Adrenal gland (tissue), 12 donors: ENCODE data around the gene SIRT5. TPM values are rescaled to one million over a fixed set of nuclear protein-coding genes. Genes with fewer than 3 reads are reported as not detected.

ENCODE experiments used
- DNase-seq, 7 donors: peaks; one replicate each; pipeline ENCODE4 v3.0.0-alpha.2; 2019 to 2020
- H3K27ac ChIP-seq, 5 donors: fragments of 200-600 bp; sonication (generic) in 4 of 5; 1 replicate in 3 of 5; 2 replicates in 2 of 5; pipeline versions ENCODE4 v1.5.1 to v1.8.0; 2016 to 2020; ENCODE audit warnings: mild to moderate bottlenecking in 1 of 5
- H3K27me3 ChIP-seq: fragments of 200-600 bp; 2 replicates; pipeline ENCODE4 v1.8.0; 2021
- H3K36me3 ChIP-seq, 2 donors: fragments of 200-600 bp; replicated peaks in 1 of 2; 1 replicate in 1 of 2; 2 replicates in 1 of 2; pipeline versions ENCODE4 v1.5.1 to v1.8.0; 2018 to 2022
- H3K4me1 ChIP-seq, 2 donors: fragments of 200-600 bp; replicated peaks in 1 of 2; 1 replicate in 1 of 2; 2 replicates in 1 of 2; pipeline versions ENCODE4 v1.5.1 to v1.8.0; 2018 to 2021
- H3K4me3 ChIP-seq, 4 donors: fragments of 200-600 bp; sonication (generic) in 3 of 4; one replicate each; pipeline ENCODE4 v1.5.1; 2016 to 2018
- H3K9me3 ChIP-seq, 3 donors: fragments of 200-600 bp; sonication (generic) in 1 of 3; replicated peaks in 1 of 3; 1 replicate in 2 of 3; 2 replicates in 1 of 3; pipeline versions ENCODE4 v1.5.1 to v1.8.0; 2016 to 2021
- CTCF ChIP-seq, 6 experiments: fragments of 450-650 bp in 4 of 6; fragments of 200-600 bp in 2 of 6; sonication (generic) in 1 of 6; IDR thresholded peaks; 1 replicate in 5 of 6; 2 replicates in 1 of 6; pipeline versions ENCODE4 v1.5.1 to v1.8.0; 2016 to 2021; ENCODE audit warnings: antibody characterized with exemption in 6 of 6, mild to moderate bottlenecking in 2 of 6, moderate library complexity in 1 of 6
- POLR2A ChIP-seq, 2 donors: fragments of 450-650 bp; IDR thresholded peaks; one replicate each; pipeline ENCODE4 v1.6.1; 2017; ENCODE audit warnings: antibody characterized with exemption in 2 of 2, mild to moderate bottlenecking in 2 of 2, moderate library complexity in 1 of 2
- WGBS, 4 donors: extraction: QIAGEN DNeasy Blood & Tissue Kit in 2 of 4; methylation state at CpG; one replicate each; pipeline versions ENCODE4 v1.1.5 to v1.1.7; 2013 to 2017; 5-methylcytosine and 5-hydroxymethylcytosine counted together
- intact Hi-C, 2 donors: fragments of 100-400 bp; cut with DNase I; formaldehyde crosslinking; loops; one replicate each; pipeline versions ENCODE4 v1.14.1 to v1.15.0; 2022 to 2023
- polyA plus RNA-seq, 3 donors: library from polyadenylated mRNA; stranded (reverse); fragments of 200-250 nt in 2 of 3; fragments of 350-450 nt in 1 of 3; fragmentation: Illumina TruSeq in 1 of 3; extraction: RNeasy Lipid Tissue Mini Kit (QIAGEN cat#74804) in 1 of 3; gene quantifications; one replicate each; pipeline ENCODE4 v1.2.3, GENCODE V29; 2013 to 2014
- total RNA-seq, 9 donors: library from RNA; depleted of rRNA in 4 of 9; stranded (reverse); fragments of >200 nt in 4 of 9; fragments of 120-200 nt in 1 of 9; fragmentation: NEBNext Ultra II Directional in 1 of 9; extraction: Animal tissue kit (Norgen Biotek cat#: 25700) in 1 of 9; gene quantifications; one replicate each; pipeline versions ENCODE4 v1.1.0 to v1.2.4, GENCODE V29; 2013 to 2023
- donor health status: healthy with polysubstance abuse.
- donor health status: Bipolar disorder and iron deficiency.
- donor health status: DM: yes; HTN: yes; CAD: no.
- donor health status: DM: no; HTN: no; CAD: no.
- donor health status: DM: no; HTN: no; CAD: no.
- donor health status: DM: yes; HTN: yes; CAD: no.

Gene SIRT5
- total and polyA plus RNA-seq, 12 donors = 6.6 to 18.2 (median 11.1) TPM

- TF ChIP-seq CTCF (IDR thresholded peaks at IDR 0.05) (no peak), POLR2A (IDR thresholded peaks at IDR 0.05) (no peak)
- no peak for DNase-seq
- no peak overlapping the region for H3K4me3 ChIP-seq
- H3K36me3 ChIP-seq = peaks cover 0 to 20% of the 10 kb centered on the region in 2 donors
- intact Hi-C loops = no loop called here
- no peaks in the 10 kb centered on the region for H3K4me1 ChIP-seq
- H3K9me3 ChIP-seq = no peaks in the 10 kb centered on the region
- H3K27ac ChIP-seq = no peak overlapping the region
- no peaks in the 10 kb centered on the region for H3K27me3 ChIP-seq
- WGBS, 4 donors = 91 to 95% (median 94%) methylated on average over 4 of the region's 4 CpGs
Observed at GRCh38 chr6:13597073-13597472, 22.7 kb downstream of the SIRT5 start.

- no peak overlapping the region for H3K27ac ChIP-seq
- intact Hi-C loops = no loop called here
- WGBS, 4 donors = 92 to 98% (median 98%) methylated on average over 6 of the region's 6 CpGs
- TF ChIP-seq POLR2A (IDR thresholded peaks at IDR 0.05) = no peak
- H3K9me3 ChIP-seq = no peaks in the 10 kb centered on the region
- H3K36me3 ChIP-seq = peaks cover 0 to 20% of the 10 kb centered on the region in 2 donors
- H3K4me3 ChIP-seq = no peak overlapping the region
- H3K27me3 ChIP-seq = no peaks in the 10 kb centered on the region
- no peaks in the 10 kb centered on the region for H3K4me1 ChIP-seq
- no peak for DNase-seq
Observed at GRCh38 chr6:13600036-13600435, 25.6 kb downstream of the SIRT5 start.

- no peak for DNase-seq
- Histone ChIP-seq H3K36me3 (peaks cover 0 to 10% of the 10 kb centered on the region in 2 donors), H3K27me3 (no peaks in the 10 kb centered on the region), H3K4me1 (no peaks in the 10 kb centered on the region), H3K27ac (no peak overlapping the region), H3K9me3 (no peaks in the 10 kb centered on the region), H3K4me3 (no peak overlapping the region)
- intact Hi-C loops = no loop called here
- 91 to 93% (median 93%) methylated on average over 4 of the region's 4 CpGs for WGBS, 4 donors
- no peak for TF ChIP-seq POLR2A (IDR thresholded peaks at IDR 0.05)
- TF ChIP-seq CTCF (IDR thresholded peaks at IDR 0.05) = no peak
Observed at GRCh38 chr6:13604135-13604534, 29.7 kb downstream of the SIRT5 start.

GRCh38 chr6:13604546-13605416 lies 30.4 kb downstream of the SIRT5 start:
- intact Hi-C loops = no loop called here

More at GRCh38 chr6:13604546-13605416, 30.4 kb downstream of the SIRT5 start:
- Histone ChIP-seq H3K4me1 (no peaks in the 10 kb centered on the region), H3K27ac (no peak overlapping the region), H3K36me3 (peaks cover 0 to 10% of the 10 kb centered on the region in 2 donors), H3K9me3 (no peaks in the 10 kb centered on the region), H3K4me3 (no peak overlapping the region), H3K27me3 (no peaks in the 10 kb centered on the region)
- no peak for TF ChIP-seq CTCF (IDR thresholded peaks at IDR 0.05)
- no peak for TF ChIP-seq POLR2A (IDR thresholded peaks at IDR 0.05)
- WGBS, 4 donors = 83 to 94% (median 89%) methylated on average over 2 of the region's 2 CpGs
- no peak for DNase-seq
